Mesothelial cell of epicardium (in vitro differentiated cells): Measurements from ENCODE around the gene ZNF618. TPM values are rescaled to one million over a fixed set of nuclear protein-coding genes. Genes with fewer than 3 reads are reported as not detected.

Experiments
- DNase-seq, 2 experiments: peaks; one replicate each; pipeline ENCODE4 v3.0.0; 2021; ENCODE audit warnings: low spot score in 2 of 2; ENCODE audit not compliant: unreplicated experiment in 2 of 2
- H3K27ac Mint-ChIP-seq: 2 replicates; pipeline ENCODE4 v1.8.0; 2021; ENCODE audit warnings: mixed read lengths
- H3K27me3 Mint-ChIP-seq: 2 replicates; pipeline ENCODE4 v1.8.0; 2021; ENCODE audit warnings: low read depth, mixed read lengths
- H3K36me3 Mint-ChIP-seq: 2 replicates; pipeline ENCODE4 v1.8.0; 2021; ENCODE audit warnings: mixed read lengths
- H3K4me1 Mint-ChIP-seq: 2 replicates; pipeline ENCODE4 v1.8.0; 2021; ENCODE audit warnings: mixed read lengths
- H3K4me3 Mint-ChIP-seq: 2 replicates; pipeline ENCODE4 v1.8.0; 2021; ENCODE audit warnings: mild to moderate bottlenecking, moderate library complexity, mixed read lengths
- H3K9me3 Mint-ChIP-seq: 2 replicates; pipeline ENCODE4 v1.8.0; 2021; ENCODE audit warnings: mixed read lengths
- total RNA-seq: library from RNA; stranded (reverse); gene quantifications from 3 replicates; pipeline ENCODE4 v1.2.1, GENCODE V29; 2021
- TF ChIP-seq, protein P1 (sequence below): fragments of 200-600 bp; sonication (generic); IDR thresholded peaks from one replicate; pipeline ENCODE4 v1.5.0; 2021; ENCODE audit warnings: antibody characterized with exemption; ENCODE audit not compliant: unreplicated experiment

The ZNF618 gene
- total RNA-seq, 1 donor from 2014 or later, result 78.9 TPM

- no peaks in the 10 kb centered on the region for H3K9me3 Mint-ChIP-seq
- H3K4me1 Mint-ChIP-seq, result peaks cover 3% of the 10 kb centered on the region
- TF ChIP-seq, protein P1, sequence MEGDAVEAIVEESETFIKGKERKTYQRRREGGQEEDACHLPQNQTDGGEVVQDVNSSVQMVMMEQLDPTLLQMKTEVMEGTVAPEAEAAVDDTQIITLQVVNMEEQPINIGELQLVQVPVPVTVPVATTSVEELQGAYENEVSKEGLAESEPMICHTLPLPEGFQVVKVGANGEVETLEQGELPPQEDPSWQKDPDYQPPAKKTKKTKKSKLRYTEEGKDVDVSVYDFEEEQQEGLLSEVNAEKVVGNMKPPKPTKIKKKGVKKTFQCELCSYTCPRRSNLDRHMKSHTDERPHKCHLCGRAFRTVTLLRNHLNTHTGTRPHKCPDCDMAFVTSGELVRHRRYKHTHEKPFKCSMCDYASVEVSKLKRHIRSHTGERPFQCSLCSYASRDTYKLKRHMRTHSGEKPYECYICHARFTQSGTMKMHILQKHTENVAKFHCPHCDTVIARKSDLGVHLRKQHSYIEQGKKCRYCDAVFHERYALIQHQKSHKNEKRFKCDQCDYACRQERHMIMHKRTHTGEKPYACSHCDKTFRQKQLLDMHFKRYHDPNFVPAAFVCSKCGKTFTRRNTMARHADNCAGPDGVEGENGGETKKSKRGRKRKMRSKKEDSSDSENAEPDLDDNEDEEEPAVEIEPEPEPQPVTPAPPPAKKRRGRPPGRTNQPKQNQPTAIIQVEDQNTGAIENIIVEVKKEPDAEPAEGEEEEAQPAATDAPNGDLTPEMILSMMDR, result no peak
- H3K4me3 Mint-ChIP-seq, result no peak overlapping the region
- no peak for DNase-seq
- H3K27me3 Mint-ChIP-seq, result no peaks in the 10 kb centered on the region
- H3K36me3 Mint-ChIP-seq, result peaks cover 8% of the 10 kb centered on the region
- H3K27ac Mint-ChIP-seq, result no peak overlapping the region
Observed at GRCh38 chr9:113947941-113948340, 71.8 kb downstream of the ZNF618 start.

GRCh38 chr9:113948891-113949570 is 72.9 kb downstream of the ZNF618 start:
- DNase-seq, result peak in 1 of 2 experiments; percentile 16
- Mint-ChIP-seq H3K27me3 (no peaks in the 10 kb centered on the region), H3K36me3 (peaks cover 6% of the 10 kb centered on the region), H3K9me3 (no peaks in the 10 kb centered on the region), H3K27ac (no peak overlapping the region), H3K4me1 (peaks cover 10% of the 10 kb centered on the region), H3K4me3 (no peak overlapping the region)
- TF ChIP-seq, protein P1, result no peak

GRCh38 chr9:113949571-113950078 is 73.5 kb downstream of the ZNF618 start:
- H3K4me3 Mint-ChIP-seq, result no peak overlapping the region
- peak in 1 of 2 experiments; percentile 29 for DNase-seq

DNA sequence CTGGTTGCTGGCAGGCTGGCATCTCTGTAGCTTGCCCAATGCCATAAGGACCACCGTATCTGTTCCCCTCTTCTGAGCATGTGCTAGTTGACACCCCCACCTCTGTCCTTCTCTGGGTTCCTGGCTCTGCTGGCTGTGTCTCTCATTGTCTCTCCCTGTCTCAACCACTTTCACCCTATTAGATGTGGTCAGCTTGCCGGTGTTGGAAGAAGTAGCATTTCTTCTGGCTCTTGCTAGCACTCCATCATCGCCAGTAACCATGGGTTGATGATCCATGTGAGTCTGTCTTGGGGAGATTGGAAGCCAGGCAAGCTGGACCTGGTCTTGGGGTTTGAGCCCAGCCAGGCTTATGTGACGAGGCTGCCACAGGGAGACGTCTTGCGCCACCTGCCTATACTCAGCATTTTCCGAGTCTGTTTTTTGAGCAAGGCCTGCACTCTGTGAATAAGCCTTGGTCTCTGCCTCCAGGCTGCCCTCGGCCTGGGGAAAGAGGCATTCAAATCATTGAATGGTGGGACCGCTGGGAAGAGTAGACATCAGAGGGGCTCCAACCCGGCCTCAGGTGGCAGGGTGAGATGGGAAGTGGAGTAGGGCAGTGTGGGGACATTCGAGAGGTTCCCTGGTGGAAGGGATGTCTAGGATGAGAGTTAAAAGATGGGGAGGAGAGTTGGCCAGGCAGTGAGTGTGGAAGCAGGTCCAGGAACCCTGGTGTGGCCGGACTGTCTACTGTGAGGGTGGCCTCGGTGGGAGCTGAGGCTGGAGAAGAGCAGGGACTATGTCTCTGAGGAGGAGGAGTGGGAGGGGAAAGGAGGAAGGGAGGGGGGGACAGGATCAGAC is 74.3 kb downstream of the ZNF618 start:
- peak overlapping the region; percentile 31 for H3K27ac Mint-ChIP-seq
- H3K9me3 Mint-ChIP-seq, result no peaks in the 10 kb centered on the region
- peaks cover 20% of the 10 kb centered on the region for H3K4me1 Mint-ChIP-seq
- peak in 1 of 2 experiments; percentile 29 for DNase-seq
- TF ChIP-seq, protein P1, result no peak
- no peak overlapping the region for H3K4me3 Mint-ChIP-seq
- H3K27me3 Mint-ChIP-seq, result no peaks in the 10 kb centered on the region
- peaks cover 1% of the 10 kb centered on the region for H3K36me3 Mint-ChIP-seq

More at GRCh38 chr9:113949571-113950078, 73.5 kb downstream of the ZNF618 start:
- Mint-ChIP-seq H3K4me1 (peaks cover 12% of the 10 kb centered on the region), H3K27me3 (no peaks in the 10 kb centered on the region), H3K9me3 (no peaks in the 10 kb centered on the region), H3K27ac (no peak overlapping the region), H3K36me3 (peaks cover 6% of the 10 kb centered on the region)
- TF ChIP-seq, protein P1, result no peak

- H3K4me1 Mint-ChIP-seq, result peaks cover 24% of the 10 kb centered on the region
- peaks cover 1% of the 10 kb centered on the region for H3K36me3 Mint-ChIP-seq
- H3K9me3 Mint-ChIP-seq, result no peaks in the 10 kb centered on the region
- DNase-seq, result no peak
- no peaks in the 10 kb centered on the region for H3K27me3 Mint-ChIP-seq
- no peak overlapping the region for H3K4me3 Mint-ChIP-seq
- TF ChIP-seq, protein P1, result no peak
- H3K27ac Mint-ChIP-seq, result no peak overlapping the region
Observed at GRCh38 chr9:113951032-113951372, 74.9 kb downstream of the ZNF618 start.
